GM13976 (cell line): ENCODE results near the gene TBXA2R.
"Not testable (repeated sequence)": the region's sequence is repeated elsewhere in the genome, so short reads cannot be mapped to it uniquely, and the experiment has no call there.

ENCODE experiments used
- DNase-seq: peaks from one replicate; pipeline ENCODE4 v3.0.0; 2012; ENCODE audit warnings: low spot score
- in situ Hi-C: fragments of 300-500 bp; cut with MboI; formaldehyde crosslinking; loops from one replicate; pipeline ENCODE4 v1.12.0; 2022; ENCODE audit warnings: low sequenced_read_pairs, mixed read lengths, inconsistent platforms; ENCODE audit not compliant: unreplicated experiment
- TF ChIP-seq, protein P1 (sequence below): IDR thresholded peaks from 2 replicates; pipeline ENCODE4 v1.5.1; 2012; ENCODE audit warnings: borderline replicate concordance, mild to moderate bottlenecking; ENCODE audit not compliant: insufficient read depth; ENCODE audit errors: extremely low read depth, missing control alignments, control extremely low read depth

Gene TBXA2R

GRCh38 chr19:3573162-3573857 is 33.4 kb downstream of the TBXA2R start:
- no peak for DNase-seq
- in situ Hi-C loops, result no loop called here
- TF ChIP-seq, protein P1, sequence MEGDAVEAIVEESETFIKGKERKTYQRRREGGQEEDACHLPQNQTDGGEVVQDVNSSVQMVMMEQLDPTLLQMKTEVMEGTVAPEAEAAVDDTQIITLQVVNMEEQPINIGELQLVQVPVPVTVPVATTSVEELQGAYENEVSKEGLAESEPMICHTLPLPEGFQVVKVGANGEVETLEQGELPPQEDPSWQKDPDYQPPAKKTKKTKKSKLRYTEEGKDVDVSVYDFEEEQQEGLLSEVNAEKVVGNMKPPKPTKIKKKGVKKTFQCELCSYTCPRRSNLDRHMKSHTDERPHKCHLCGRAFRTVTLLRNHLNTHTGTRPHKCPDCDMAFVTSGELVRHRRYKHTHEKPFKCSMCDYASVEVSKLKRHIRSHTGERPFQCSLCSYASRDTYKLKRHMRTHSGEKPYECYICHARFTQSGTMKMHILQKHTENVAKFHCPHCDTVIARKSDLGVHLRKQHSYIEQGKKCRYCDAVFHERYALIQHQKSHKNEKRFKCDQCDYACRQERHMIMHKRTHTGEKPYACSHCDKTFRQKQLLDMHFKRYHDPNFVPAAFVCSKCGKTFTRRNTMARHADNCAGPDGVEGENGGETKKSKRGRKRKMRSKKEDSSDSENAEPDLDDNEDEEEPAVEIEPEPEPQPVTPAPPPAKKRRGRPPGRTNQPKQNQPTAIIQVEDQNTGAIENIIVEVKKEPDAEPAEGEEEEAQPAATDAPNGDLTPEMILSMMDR, result no peak

- in situ Hi-C loops, result no loop called here
- TF ChIP-seq, protein P1, result no peak
- no peak for DNase-seq
These were observed 33.9 kb downstream of the TBXA2R start, which contains the start of gene HMG20B for GRCh38 chr19:3572855-3573161. Gene HMG20B (plus strand): TSS chr19:3572944. CDS start chr19:3573310, 366 bp downstream.

DNA sequence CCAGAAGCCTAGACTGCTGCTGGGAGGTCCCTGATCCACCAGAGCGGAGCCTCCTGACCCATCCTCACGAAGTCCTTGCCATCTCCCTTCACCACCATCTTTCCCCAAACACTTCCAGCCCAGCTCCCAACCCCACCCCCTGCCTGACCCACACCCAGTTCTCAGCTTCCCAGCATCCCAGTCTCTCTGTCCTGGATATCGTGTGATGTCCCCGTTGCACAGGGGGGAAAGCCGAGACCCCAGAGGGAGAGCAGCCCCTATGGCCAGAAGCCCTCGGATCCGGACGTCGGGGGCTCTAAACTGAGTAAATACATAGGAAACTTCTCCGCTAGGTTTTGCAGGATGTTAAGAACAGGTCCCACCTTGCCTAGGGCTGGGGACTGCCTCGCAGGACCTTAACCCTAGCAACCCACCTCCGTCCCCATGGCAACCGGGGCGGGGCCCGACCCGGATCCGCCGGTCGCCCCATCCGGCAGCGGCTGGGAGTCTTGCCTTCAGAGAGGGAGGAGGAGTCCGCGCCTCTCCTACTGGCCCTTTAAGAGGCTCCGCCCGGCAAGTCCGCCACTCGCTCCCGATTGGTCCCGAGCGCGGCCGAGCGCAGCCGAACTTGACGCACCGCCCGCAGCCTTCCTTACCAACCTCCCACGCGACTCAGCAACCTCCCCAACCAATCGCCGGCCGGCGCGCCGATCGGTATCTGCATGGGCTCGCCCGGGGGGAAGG is 34.4 kb downstream of the TBXA2R start:
- TF ChIP-seq, protein P1, result no peak
- in situ Hi-C loops, result no loop called here
- peak; percentile 99 for DNase-seq

- DNase-seq, result no peak
- TF ChIP-seq, protein P1, result no peak
- in situ Hi-C loops, result no loop called here
These were observed 36.1 kb downstream of the TBXA2R start for GRCh38 chr19:3570606-3571011.

GRCh38 chr19:3570042-3570441 is 36.6 kb downstream of the TBXA2R start:
- in situ Hi-C loops, DNase-seq: not testable (repeated sequence)

DNA sequence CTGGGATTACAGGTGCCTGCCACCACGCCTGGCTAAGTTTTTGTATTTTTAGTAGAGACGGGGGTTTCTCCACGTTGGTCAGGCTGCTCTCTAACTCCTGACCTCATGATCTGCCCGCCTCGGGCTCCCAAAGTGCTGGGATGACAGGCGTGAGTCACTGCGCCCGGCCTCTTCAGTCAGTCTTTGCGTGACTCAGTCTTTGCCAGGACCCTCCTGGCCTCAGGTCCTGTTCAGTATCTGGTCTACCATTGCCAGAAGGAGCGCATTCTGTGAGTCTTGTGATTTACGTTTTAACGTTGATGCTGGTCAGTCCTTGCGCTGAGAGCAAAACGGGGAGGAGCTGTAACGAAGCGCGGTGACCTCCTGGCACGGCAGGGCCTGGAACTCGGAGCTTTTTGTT is 41.5 kb downstream of the TBXA2R start:
- in situ Hi-C loops, result no loop called here
- no peak for DNase-seq
- TF ChIP-seq, protein P1, result no peak
